Upper lobe of left lung (tissue), 4 donors: ENCODE measurements around the gene GFPT2.

Experiments used
- POLR2A ChIP-seq, 4 donors: fragments of 450-650 bp; IDR thresholded peaks; one replicate each; pipeline ENCODE4 v1.5.1; 2016 to 2017; ENCODE audit warnings: antibody characterized with exemption in 4 of 4, mild to moderate bottlenecking in 2 of 4
- POLR2AphosphoS5 ChIP-seq, 2 donors: sonication (generic); formaldehyde crosslinking; IDR thresholded peaks; one replicate each; pipeline ENCODE4 v1.5.1; 2017; ENCODE audit warnings: antibody characterized with exemption in 2 of 2
- TF ChIP-seq, protein P1 (sequence below), 6 experiments: fragments of 450-650 bp in 4 of 6; fragments of 200-600 bp in 2 of 6; sonication (generic) in 2 of 6; IDR thresholded peaks; one replicate each; pipeline ENCODE4 v1.5.1; 2016 to 2019; ENCODE audit warnings: antibody characterized with exemption in 6 of 6

DNA sequence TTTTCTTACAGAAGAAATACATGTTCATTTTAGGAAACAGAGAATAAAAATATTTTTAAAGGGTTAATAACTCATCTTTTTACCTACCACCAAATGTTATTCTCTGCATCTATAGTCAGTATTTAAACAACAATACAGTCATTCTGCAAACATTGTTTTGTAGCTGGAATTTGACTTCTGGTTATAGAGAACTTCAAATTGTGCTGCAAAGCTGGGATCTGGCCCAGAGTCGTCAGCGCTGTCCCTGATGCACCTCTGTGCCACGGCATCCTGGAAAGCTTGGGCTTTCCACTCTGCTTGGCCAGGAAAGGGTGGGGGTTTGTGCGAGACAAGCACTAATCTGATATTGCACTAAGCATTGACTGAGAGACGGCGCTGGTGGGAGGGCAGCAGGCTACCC is 5.0 kb upstream of the GFPT2 start:
- TF ChIP-seq, protein P1, sequence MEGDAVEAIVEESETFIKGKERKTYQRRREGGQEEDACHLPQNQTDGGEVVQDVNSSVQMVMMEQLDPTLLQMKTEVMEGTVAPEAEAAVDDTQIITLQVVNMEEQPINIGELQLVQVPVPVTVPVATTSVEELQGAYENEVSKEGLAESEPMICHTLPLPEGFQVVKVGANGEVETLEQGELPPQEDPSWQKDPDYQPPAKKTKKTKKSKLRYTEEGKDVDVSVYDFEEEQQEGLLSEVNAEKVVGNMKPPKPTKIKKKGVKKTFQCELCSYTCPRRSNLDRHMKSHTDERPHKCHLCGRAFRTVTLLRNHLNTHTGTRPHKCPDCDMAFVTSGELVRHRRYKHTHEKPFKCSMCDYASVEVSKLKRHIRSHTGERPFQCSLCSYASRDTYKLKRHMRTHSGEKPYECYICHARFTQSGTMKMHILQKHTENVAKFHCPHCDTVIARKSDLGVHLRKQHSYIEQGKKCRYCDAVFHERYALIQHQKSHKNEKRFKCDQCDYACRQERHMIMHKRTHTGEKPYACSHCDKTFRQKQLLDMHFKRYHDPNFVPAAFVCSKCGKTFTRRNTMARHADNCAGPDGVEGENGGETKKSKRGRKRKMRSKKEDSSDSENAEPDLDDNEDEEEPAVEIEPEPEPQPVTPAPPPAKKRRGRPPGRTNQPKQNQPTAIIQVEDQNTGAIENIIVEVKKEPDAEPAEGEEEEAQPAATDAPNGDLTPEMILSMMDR (IDR thresholded peaks at IDR 0.05) = no peak
- TF ChIP-seq POLR2AphosphoS5 (IDR thresholded peaks at IDR 0.05) = no peak
- TF ChIP-seq POLR2A (IDR thresholded peaks at IDR 0.05) = no peak
